HUES6 (cell line): ENCODE data around the gene CHCT1.

Experiments
- H3K27ac ChIP-seq: 2 replicates; pipeline ENCODE4 v1.7.0; 2013; ENCODE audit warnings: low read depth, mild to moderate bottlenecking, low read length, inconsistent platforms
- H3K27me3 ChIP-seq: 2 replicates; pipeline ENCODE4 v1.6.1; 2013; ENCODE audit warnings: low read length; ENCODE audit not compliant: control insufficient read depth, insufficient read depth
- H3K36me3 ChIP-seq: 2 replicates; pipeline ENCODE4 v1.6.1; 2013; ENCODE audit warnings: low read length; ENCODE audit not compliant: control insufficient read depth, insufficient read depth
- H3K4me1 ChIP-seq: 2 replicates; pipeline ENCODE4 v1.6.1; 2013; ENCODE audit warnings: low read length; ENCODE audit not compliant: control insufficient read depth, insufficient read depth
- H3K4me3 ChIP-seq: 2 replicates; pipeline ENCODE4 v1.5.1; 2013; ENCODE audit warnings: low read depth, low read length
- H3K9ac ChIP-seq: one replicate; pipeline ENCODE4 v1.6.1; 2013; ENCODE audit warnings: mild to moderate bottlenecking, low read length
- H3K9me3 ChIP-seq: 2 replicates; pipeline ENCODE4 v1.6.1; 2013; ENCODE audit warnings: low read depth, low read length; ENCODE audit not compliant: control insufficient read depth, insufficient read depth

CHCT1 gene

GRCh38 chr17:60443713-60444112 is 21.4 kb downstream of the CHCT1 start:
- Histone ChIP-seq H3K36me3 (peaks cover 10% of the 10 kb centered on the region), H3K9me3 (no peaks in the 10 kb centered on the region)

GRCh38 chr17:60445144-60445543 is 22.9 kb downstream of the CHCT1 start:
- H3K4me1 ChIP-seq = no peaks in the 10 kb centered on the region
- no peaks in the 10 kb centered on the region for H3K27me3 ChIP-seq
- H3K9me3 ChIP-seq = no peaks in the 10 kb centered on the region
- H3K9ac ChIP-seq = no peak overlapping the region
- H3K4me3 ChIP-seq = no peak overlapping the region
- peaks cover 16% of the 10 kb centered on the region for H3K36me3 ChIP-seq
- H3K27ac ChIP-seq = no peak overlapping the region

More at GRCh38 chr17:60443713-60444112, 21.4 kb downstream of the CHCT1 start:
- H3K4me3 ChIP-seq = no peak overlapping the region
- no peaks in the 10 kb centered on the region for H3K4me1 ChIP-seq
- H3K9ac ChIP-seq = no peak overlapping the region
- H3K27ac ChIP-seq = no peak overlapping the region
- H3K27me3 ChIP-seq = no peaks in the 10 kb centered on the region

- Histone ChIP-seq H3K9ac (no peak overlapping the region), H3K9me3 (no peaks in the 10 kb centered on the region), H3K27me3 (no peaks in the 10 kb centered on the region), H3K36me3 (peaks cover 26% of the 10 kb centered on the region), H3K4me3 (no peak overlapping the region), H3K4me1 (no peaks in the 10 kb centered on the region), H3K27ac (no peak overlapping the region)
These were observed 25.1 kb downstream of the CHCT1 start for GRCh38 chr17:60447375-60447774.

- H3K4me1 ChIP-seq = no peaks in the 10 kb centered on the region
- no peaks in the 10 kb centered on the region for H3K9me3 ChIP-seq
- no peaks in the 10 kb centered on the region for H3K27me3 ChIP-seq
- no peak overlapping the region for H3K27ac ChIP-seq
- H3K4me3 ChIP-seq = no peak overlapping the region
- H3K9ac ChIP-seq = no peak overlapping the region
- peaks cover 43% of the 10 kb centered on the region for H3K36me3 ChIP-seq
These were observed 28.8 kb downstream of the CHCT1 start for GRCh38 chr17:60451071-60451470.

- Histone ChIP-seq H3K4me3 (no peak overlapping the region), H3K36me3 (peaks cover 43% of the 10 kb centered on the region), H3K4me1 (no peaks in the 10 kb centered on the region), H3K9ac (no peak overlapping the region), H3K9me3 (no peaks in the 10 kb centered on the region), H3K27ac (no peak overlapping the region), H3K27me3 (no peaks in the 10 kb centered on the region)
These were observed 29.7 kb downstream of the CHCT1 start for GRCh38 chr17:60451965-60452364.

GRCh38 chr17:60455378-60455777 is 33.1 kb downstream of the CHCT1 start:
- no peaks in the 10 kb centered on the region for H3K9me3 ChIP-seq
- no peak overlapping the region for H3K9ac ChIP-seq
- H3K36me3 ChIP-seq = peaks cover 43% of the 10 kb centered on the region
- H3K27me3 ChIP-seq = no peaks in the 10 kb centered on the region
- H3K4me1 ChIP-seq = no peaks in the 10 kb centered on the region
- no peak overlapping the region for H3K4me3 ChIP-seq
- H3K27ac ChIP-seq = no peak overlapping the region

- Histone ChIP-seq H3K4me1 (no peaks in the 10 kb centered on the region), H3K27me3 (no peaks in the 10 kb centered on the region), H3K9ac (no peak overlapping the region), H3K36me3 (peaks cover 44% of the 10 kb centered on the region), H3K9me3 (no peaks in the 10 kb centered on the region), H3K27ac (no peak overlapping the region), H3K4me3 (no peak overlapping the region)
These were observed 34.9 kb downstream of the CHCT1 start for GRCh38 chr17:60457148-60457547.

GRCh38 chr17:60461584-60461983 is 39.3 kb downstream of the CHCT1 start:
- Histone ChIP-seq H3K27ac (no peak overlapping the region), H3K4me3 (no peak overlapping the region), H3K36me3 (peaks cover 54% of the 10 kb centered on the region), H3K4me1 (no peaks in the 10 kb centered on the region), H3K9me3 (no peaks in the 10 kb centered on the region), H3K27me3 (no peaks in the 10 kb centered on the region), H3K9ac (no peak overlapping the region)

GRCh38 chr17:60463157-60463835 is 41.0 kb downstream of the CHCT1 start:
- Histone ChIP-seq H3K27ac (no peak overlapping the region), H3K27me3 (no peaks in the 10 kb centered on the region), H3K36me3 (peaks cover 48% of the 10 kb centered on the region), H3K9me3 (no peaks in the 10 kb centered on the region), H3K4me3 (no peak overlapping the region), H3K4me1 (no peaks in the 10 kb centered on the region), H3K9ac (no peak overlapping the region)

GRCh38 chr17:60464343-60464742 is 42.1 kb downstream of the CHCT1 start:
- H3K9ac ChIP-seq = no peak overlapping the region

GRCh38 chr17:60468371-60468770 is 46.1 kb downstream of the CHCT1 start:
- Histone ChIP-seq H3K4me3 (no peak overlapping the region), H3K9me3 (no peaks in the 10 kb centered on the region), H3K36me3 (peaks cover 36% of the 10 kb centered on the region), H3K27me3 (no peaks in the 10 kb centered on the region), H3K4me1 (no peaks in the 10 kb centered on the region), H3K9ac (no peak overlapping the region), H3K27ac (no peak overlapping the region)

More at GRCh38 chr17:60464343-60464742, 42.1 kb downstream of the CHCT1 start:
- Histone ChIP-seq H3K27me3 (no peaks in the 10 kb centered on the region), H3K4me1 (no peaks in the 10 kb centered on the region), H3K36me3 (peaks cover 51% of the 10 kb centered on the region), H3K27ac (no peak overlapping the region), H3K4me3 (no peak overlapping the region), H3K9me3 (no peaks in the 10 kb centered on the region)
